ENCODE data around the gene SNAI1. TPM values are rescaled to one million over a fixed set of nuclear protein-coding genes. Genes with fewer than 3 reads are reported as not detected.

Gene SNAI1
- total RNA-seq, 1 experiment from 2014 or later, result 3.6 TPM

DNA sequence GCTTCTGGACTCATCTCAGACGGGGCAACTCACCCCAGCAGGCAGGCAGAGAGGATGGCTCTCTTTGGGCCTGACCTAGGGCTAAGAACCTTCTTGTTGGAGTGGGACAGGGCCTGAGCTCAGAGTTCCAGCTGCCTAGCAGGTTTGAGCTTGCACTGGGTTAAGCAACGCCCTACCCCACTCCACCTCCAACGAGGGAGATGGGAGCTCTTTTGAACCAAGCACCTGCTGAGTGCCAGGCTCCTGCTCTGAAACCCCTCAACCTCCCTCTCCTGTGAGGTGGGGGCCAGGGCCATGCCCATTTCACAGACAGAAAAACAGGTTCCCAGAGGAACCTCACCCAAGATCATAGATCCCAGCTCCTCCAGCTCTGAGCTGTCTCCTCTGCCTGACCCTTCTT, 54.3 kb downstream of the SNAI1 start:
- CTCF ChIA-PET, result interaction anchor here (0.6 kb wide), 1 partner anchor 53 kb away, joined by 4 read pairs; no protein-coding TSS in a partner anchor

DNA sequence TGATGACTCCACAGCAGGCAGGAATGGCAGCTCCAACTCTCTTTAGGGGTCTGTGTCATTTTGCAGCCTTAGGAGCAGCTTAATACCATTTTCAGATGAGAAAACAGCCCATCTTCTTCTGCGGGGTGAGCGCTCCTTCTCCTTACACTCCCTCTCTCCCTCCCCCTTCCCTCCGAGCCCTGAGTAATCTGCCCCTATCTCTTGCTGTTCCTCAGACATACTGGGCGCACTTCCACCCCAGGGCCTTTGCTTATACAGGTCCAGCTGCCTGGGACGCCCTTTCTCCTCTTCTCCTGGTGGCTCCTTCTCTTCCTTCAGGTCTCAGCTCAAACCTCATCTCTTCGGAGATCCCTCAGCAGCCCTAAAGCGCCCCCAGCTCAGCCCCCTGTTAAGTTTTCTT, 54.8 kb downstream of the SNAI1 start:
- intact Hi-C loops (cut with micrococcal nuclease; ENCODE audit: unreplicated experiment), result loop anchor here (5.0 kb wide), 1 partner anchor 55 kb away; the partner anchor contains the start of gene SNAI1
- H3K27ac ChIP-seq, result no peak overlapping the region
- H3K4me3 ChIP-seq, result no peak overlapping the region
- peaks cover 33% of the 10 kb centered on the region for H3F3A ChIP-seq (ENCODE audit: insufficient read depth, low read depth)
- no peak overlapping the region for H2AFZ ChIP-seq
- ChIA-PET POLR2A (ENCODE audit: unreplicated experiment) (no interaction called here), CTCF (interaction anchor here (0.6 kb wide), 1 partner anchor 54 kb away, joined by 4 read pairs; no protein-coding TSS in a partner anchor)
- peaks cover 43% of the 10 kb centered on the region for H3K4me1 ChIP-seq (replicated peaks; ENCODE audit: insufficient read depth)
- H3K36me3 ChIP-seq (ENCODE audit: low read depth), result no peaks in the 10 kb centered on the region
- no peaks in the 10 kb centered on the region for H3K9me2 ChIP-seq (ENCODE audit: insufficient read depth)
- no peaks in the 10 kb centered on the region for H4K20me1 ChIP-seq (ENCODE audit: insufficient read depth)
- H3K79me2 ChIP-seq (ENCODE audit: low read depth), result no peaks in the 10 kb centered on the region
- TF ChIP-seq, protein P1, sequence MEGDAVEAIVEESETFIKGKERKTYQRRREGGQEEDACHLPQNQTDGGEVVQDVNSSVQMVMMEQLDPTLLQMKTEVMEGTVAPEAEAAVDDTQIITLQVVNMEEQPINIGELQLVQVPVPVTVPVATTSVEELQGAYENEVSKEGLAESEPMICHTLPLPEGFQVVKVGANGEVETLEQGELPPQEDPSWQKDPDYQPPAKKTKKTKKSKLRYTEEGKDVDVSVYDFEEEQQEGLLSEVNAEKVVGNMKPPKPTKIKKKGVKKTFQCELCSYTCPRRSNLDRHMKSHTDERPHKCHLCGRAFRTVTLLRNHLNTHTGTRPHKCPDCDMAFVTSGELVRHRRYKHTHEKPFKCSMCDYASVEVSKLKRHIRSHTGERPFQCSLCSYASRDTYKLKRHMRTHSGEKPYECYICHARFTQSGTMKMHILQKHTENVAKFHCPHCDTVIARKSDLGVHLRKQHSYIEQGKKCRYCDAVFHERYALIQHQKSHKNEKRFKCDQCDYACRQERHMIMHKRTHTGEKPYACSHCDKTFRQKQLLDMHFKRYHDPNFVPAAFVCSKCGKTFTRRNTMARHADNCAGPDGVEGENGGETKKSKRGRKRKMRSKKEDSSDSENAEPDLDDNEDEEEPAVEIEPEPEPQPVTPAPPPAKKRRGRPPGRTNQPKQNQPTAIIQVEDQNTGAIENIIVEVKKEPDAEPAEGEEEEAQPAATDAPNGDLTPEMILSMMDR (conservative IDR thresholded peaks at IDR 0.05), result no peak
- TF ChIP-seq EZH2 (IDR thresholded peaks at IDR 0.05; ENCODE audit: low read depth), result no peak
- BruUV-seq (replicated peaks), result no TSS peak
- H3K4me2 ChIP-seq, result no peak overlapping the region
- H3K27me3 ChIP-seq (ENCODE audit: insufficient read depth, low read depth), result no peaks in the 10 kb centered on the region
- H3K9me3 ChIP-seq (ENCODE audit: insufficient read depth, low read depth), result no peaks in the 10 kb centered on the region
- no peak for DNase-seq

More for the DNA sequence above, 54.3 kb downstream of the SNAI1 start:
- no TSS peak for BruUV-seq (replicated peaks)
- Histone ChIP-seq H3F3A (ENCODE audit: insufficient read depth, low read depth) (peaks cover 34% of the 10 kb centered on the region), H3K27ac (no peak overlapping the region), H3K79me2 (ENCODE audit: low read depth) (no peaks in the 10 kb centered on the region), H3K4me1 (replicated peaks; ENCODE audit: insufficient read depth) (peaks cover 43% of the 10 kb centered on the region), H3K27me3 (ENCODE audit: insufficient read depth, low read depth) (no peaks in the 10 kb centered on the region), H2AFZ (no peak overlapping the region), H3K4me2 (no peak overlapping the region), H4K20me1 (ENCODE audit: insufficient read depth) (no peaks in the 10 kb centered on the region), H3K4me3 (no peak overlapping the region), H3K36me3 (ENCODE audit: low read depth) (no peaks in the 10 kb centered on the region), H3K9me2 (ENCODE audit: insufficient read depth) (no peaks in the 10 kb centered on the region), H3K9me3 (ENCODE audit: insufficient read depth, low read depth) (no peaks in the 10 kb centered on the region)
- POLR2A ChIA-PET (ENCODE audit: unreplicated experiment), result interaction anchor here (0.7 kb wide), 1 partner anchor 65 kb away, joined by 10 read pairs; no protein-coding TSS in a partner anchor
- no peak for TF ChIP-seq EZH2 (IDR thresholded peaks at IDR 0.05; ENCODE audit: low read depth)
- TF ChIP-seq, protein P1 (conservative IDR thresholded peaks at IDR 0.05), result no peak
- intact Hi-C loops (cut with micrococcal nuclease; ENCODE audit: unreplicated experiment), result loop anchor here (5.0 kb wide), 1 partner anchor 55 kb away; the partner anchor contains the start of gene SNAI1
- no peak for DNase-seq

DNA sequence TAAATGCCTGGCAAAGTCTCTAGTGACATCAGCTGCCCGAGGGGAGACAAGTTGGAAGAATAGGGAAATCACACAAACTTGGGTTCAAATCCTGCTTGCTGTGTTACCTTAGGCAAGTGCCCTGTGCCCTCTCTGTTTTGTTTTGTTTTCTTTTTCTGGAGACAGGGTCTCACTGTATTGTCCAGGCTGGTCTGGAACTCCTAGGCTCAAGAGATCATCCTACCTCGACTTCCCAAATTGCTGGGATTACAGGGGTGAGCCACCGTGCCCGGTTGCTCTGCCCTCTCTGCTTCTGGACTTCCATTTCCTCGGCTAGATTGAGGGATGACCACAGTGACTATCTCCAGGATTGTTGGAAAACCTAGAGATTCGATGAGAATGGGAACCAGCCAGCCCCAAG, 55.4 kb downstream of the SNAI1 start:
- H3K4me1 ChIP-seq (replicated peaks; ENCODE audit: insufficient read depth), result peaks cover 39% of the 10 kb centered on the region
- POLR2A ChIA-PET (ENCODE audit: unreplicated experiment), result no interaction called here

More for the DNA sequence above, 55.4 kb downstream of the SNAI1 start:
- Histone ChIP-seq H2AFZ (no peak overlapping the region), H3K36me3 (ENCODE audit: low read depth) (no peaks in the 10 kb centered on the region), H3K27me3 (ENCODE audit: insufficient read depth, low read depth) (no peaks in the 10 kb centered on the region), H3F3A (ENCODE audit: insufficient read depth, low read depth) (peaks cover 27% of the 10 kb centered on the region), H3K4me3 (no peak overlapping the region), H3K9me2 (ENCODE audit: insufficient read depth) (no peaks in the 10 kb centered on the region), H3K4me2 (peak overlapping the region; percentile 54), H3K27ac (no peak overlapping the region), H3K9me3 (ENCODE audit: insufficient read depth, low read depth) (no peaks in the 10 kb centered on the region), H3K79me2 (ENCODE audit: low read depth) (no peaks in the 10 kb centered on the region), H4K20me1 (ENCODE audit: insufficient read depth) (no peaks in the 10 kb centered on the region)
- CTCF ChIA-PET, result no interaction called here
- no peak for DNase-seq
- no TSS peak for BruUV-seq (replicated peaks)
- intact Hi-C loops (cut with micrococcal nuclease; ENCODE audit: unreplicated experiment), result loop anchor here (5.0 kb wide), 1 partner anchor 56 kb away; the partner anchor contains the start of gene SNAI1
- TF ChIP-seq, protein P1 (conservative IDR thresholded peaks at IDR 0.05), result no peak
- TF ChIP-seq EZH2 (IDR thresholded peaks at IDR 0.05; ENCODE audit: low read depth), result no peak

Other genes with a start within 250 kb of the SNAI1 start
- 12.7 and 21.4 TPM in 2 replicates for gene SLC9A8, start 170.2 kb upstream of the SNAI1 start, total RNA-seq (2021)
- gene SPATA2, start 67.5 kb upstream of the SNAI1 start, total RNA-seq (2021), result 7.3 and 10.9 TPM in 2 replicates
- 92.5 and 125 TPM in 2 replicates for gene RNF114, start 46.6 kb upstream of the SNAI1 start, total RNA-seq (2021)
- 137 and 174 TPM in 2 replicates for gene UBE2V1, start 130.2 kb downstream of the SNAI1 start, total RNA-seq (2021)
- 34.8 and 37.7 TPM in 2 replicates for gene PEDS1, start 170.7 kb downstream of the SNAI1 start, total RNA-seq (2021)
- 112 and 117 TPM in 2 replicates for gene CEBPB, start 207.8 kb downstream of the SNAI1 start, total RNA-seq (2021)